HG02870 (cell line): ENCODE results near the gene GCH1.
"Not testable (repeated sequence)": the region's sequence is repeated elsewhere in the genome, so short reads cannot be mapped to it uniquely, and the experiment has no call there.

Experiments used
- ATAC-seq: cut with Tn5 transposase; IDR thresholded peaks from one replicate; pipeline ENCODE4 v1.9.1; 2021; ENCODE audit warnings: mild to moderate bottlenecking, moderate library complexity; ENCODE audit not compliant: unreplicated experiment

Gene GCH1

GRCh38 chr14:54870154-54871090 lies 32.2 kb downstream of the GCH1 start:
- ATAC-seq, result not testable (repeated sequence)

- no peak for ATAC-seq
These were observed 35.6 kb downstream of the GCH1 start for GRCh38 chr14:54867011-54867410.

GRCh38 chr14:54866588-54866987 lies 36.0 kb downstream of the GCH1 start:
- ATAC-seq, result no peak

DNA sequence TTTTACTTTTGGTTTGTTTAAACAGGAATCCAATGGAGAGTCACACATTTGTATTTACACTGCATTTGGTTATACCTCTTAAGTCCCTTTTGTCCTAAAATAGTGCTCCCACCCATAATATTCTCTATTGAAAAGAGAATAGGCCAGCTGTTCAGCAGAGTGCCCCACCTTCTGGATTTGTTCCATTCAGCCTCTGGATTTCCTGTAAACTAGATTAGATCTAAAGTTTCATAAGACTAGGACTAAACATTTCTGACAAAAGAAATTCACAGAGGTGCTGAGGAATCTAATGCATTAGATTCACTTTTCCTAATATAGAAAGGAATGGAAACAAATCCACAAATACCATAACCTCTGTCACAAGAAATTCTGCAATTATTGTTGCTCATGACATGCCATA lies 38.1 kb downstream of the GCH1 start:
- ATAC-seq, result no peak

DNA sequence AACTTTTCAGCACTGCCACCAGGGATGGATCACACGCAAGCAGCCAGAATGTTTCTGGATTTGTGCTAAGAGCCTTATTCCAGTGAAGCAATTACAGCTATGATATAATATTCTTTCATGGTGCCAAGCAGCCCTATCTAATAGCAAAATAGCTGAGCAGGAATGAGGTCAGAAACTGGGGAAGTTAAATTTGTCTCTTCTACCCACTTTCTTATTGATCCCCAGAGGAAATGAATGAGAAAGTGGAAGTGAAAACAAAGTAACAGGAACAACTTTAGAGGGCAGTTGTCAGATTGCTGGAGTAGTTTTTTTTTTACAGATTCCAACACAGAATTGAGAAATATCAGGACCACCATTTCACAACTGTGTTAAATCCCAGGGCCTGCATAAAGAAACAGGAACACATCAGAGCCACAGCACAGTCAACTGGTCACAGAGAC lies 44.8 kb downstream of the GCH1 start:
- ATAC-seq, result peak; percentile 62

DNA sequence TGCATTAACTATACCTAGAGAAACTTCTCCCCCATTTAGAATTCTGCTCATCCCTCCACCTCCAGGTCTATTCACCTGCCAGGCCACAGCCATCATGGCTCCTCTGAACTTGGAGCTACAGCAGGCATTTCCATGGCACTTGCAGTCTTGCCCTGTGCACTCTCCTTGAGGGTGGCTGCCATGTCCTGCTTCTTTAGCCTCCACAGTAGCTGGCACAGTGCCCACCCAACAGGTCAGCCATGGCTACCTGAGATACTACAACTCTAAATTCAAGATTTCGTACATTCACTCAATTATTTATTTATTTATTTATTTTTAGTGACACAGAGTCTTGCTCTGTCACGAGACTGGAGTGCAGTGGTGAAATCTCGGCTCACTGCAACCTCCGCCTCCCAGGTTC lies 46.5 kb downstream of the GCH1 start:
- no peak for ATAC-seq

DNA sequence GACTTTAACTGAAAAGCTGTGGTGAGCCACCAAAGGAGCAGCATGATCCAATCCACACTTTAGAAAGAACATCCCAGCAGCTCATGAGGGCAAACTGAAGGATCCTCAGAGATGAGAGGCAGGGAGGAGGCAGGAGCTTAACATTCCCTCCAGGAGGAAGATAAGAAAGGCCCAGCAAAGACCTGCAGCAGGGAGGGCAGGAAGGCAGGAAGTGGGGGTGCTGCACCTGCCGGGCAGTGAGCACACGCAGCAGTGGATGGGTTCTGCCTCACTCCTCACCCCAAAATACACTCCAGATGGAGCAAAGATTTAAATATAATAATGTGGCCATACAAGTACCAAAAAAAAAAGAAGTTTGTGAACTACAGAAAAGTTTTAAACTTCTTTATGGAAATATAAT lies 48.4 kb downstream of the GCH1 start:
- no peak for ATAC-seq

- ATAC-seq, result no peak
These were observed 49.3 kb downstream of the GCH1 start for GRCh38 chr14:54853339-54853738.

DNA sequence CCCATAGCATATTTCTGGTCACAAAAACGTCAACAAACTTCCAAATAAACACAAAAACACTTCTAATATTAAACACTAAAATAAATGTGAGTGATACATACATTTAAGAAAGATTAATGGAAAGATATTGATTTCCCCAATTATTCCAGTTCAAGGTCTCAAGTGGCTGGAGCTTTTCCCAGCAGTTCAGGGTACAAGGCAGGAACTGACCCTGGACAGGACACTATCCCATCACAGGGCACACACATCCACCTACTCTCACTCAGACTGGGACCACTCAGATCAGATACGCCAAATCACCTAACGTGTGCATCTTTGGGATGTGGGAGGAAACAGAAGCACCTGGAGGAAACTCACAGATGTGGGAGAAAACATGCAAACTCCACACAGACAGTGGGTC lies 50.4 kb downstream of the GCH1 start:
- no peak for ATAC-seq

GRCh38 chr14:54848910-54849309 lies 53.7 kb downstream of the GCH1 start:
- no peak for ATAC-seq

DNA sequence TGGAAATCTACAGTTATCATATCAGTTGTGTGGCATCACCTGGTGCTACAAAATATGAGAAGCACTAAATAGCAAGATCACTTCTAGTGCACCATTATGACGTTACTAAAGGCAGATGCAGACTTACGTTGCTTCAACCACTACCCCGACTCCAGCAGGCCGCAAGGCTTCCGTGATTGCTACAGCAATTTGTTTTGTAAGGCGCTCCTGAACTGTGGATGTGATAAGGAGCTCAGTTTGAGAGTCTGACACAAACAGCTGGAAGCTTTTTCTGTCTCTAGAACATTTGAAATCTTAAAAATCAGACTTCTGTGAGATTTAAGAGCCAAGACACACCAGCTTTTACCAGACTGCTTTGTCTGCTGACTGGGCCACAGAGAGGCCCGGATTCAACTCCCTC lies 57.0 kb downstream of the GCH1 start:
- no peak for ATAC-seq

DNA sequence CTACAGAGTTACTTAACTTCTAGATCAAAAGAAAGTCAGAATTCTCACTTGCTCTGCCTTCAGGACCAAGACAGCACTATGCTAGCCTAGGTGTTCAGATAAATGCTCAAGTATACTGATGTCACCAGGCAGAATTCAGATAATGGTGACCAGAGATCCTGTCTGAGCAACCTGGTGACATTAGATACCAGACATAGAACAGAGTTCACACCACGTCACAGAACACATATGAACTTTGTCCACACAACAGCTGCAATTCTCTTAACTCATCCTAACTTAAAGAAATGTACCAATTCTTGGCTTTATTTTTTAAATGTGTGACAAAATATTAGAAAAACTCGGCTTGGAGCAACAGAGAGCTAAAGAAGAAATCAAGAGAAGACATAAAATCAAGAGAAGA lies 58.1 kb downstream of the GCH1 start:
- no peak for ATAC-seq

DNA sequence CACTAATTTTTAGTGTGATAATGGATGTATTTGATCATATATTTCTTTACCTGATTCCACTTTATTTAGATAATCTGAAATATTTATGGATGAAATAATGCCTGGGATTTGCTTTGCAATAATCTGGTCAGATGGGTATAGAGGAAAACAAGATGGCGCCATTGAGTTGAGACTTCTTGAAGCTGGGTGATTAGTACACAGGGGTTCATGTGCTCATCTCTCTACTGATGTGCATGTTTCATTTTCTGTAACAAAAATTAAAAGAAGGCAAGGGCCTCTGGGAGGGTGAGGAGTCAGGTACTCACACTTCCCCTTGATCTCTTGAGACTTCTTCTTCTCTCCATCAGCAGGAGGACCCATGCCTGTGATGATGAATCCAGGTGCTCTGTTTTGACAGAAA lies 61.8 kb downstream of the GCH1 start:
- no peak for ATAC-seq

- no peak for ATAC-seq
These were observed 62.3 kb downstream of the GCH1 start for GRCh38 chr14:54840336-54840735.

- no peak for ATAC-seq
These were observed 62.9 kb downstream of the GCH1 start for GRCh38 chr14:54839701-54840119.

DNA sequence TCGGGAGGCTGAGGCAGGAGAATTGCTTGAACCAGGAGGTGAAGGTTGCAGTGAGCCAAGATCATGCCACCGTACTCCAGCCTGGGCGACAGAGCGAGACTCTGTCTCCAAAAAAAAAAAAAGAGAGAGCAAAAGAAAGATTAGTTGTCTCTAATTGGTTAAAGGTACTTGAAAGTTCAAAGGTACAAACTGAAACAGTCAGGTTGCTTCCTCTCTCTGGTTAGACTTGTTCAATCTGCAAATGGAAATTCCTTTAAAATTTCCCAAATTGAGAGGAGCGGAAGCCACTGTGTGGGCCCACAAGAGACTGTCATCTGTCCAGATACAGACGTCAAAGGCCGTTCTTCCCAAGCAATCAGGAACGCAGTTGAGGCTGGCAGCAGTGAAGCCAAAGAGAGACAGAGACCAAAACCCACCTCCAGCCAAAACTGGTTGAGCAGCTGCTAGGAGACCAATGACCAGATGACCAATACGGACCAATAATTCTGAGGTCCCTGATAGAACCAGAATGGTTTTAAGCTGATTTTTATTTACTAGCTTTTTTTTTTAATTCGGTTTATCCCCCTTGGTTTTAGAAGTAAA lies 63.6 kb downstream of the GCH1 start:
- ATAC-seq, result no peak

DNA sequence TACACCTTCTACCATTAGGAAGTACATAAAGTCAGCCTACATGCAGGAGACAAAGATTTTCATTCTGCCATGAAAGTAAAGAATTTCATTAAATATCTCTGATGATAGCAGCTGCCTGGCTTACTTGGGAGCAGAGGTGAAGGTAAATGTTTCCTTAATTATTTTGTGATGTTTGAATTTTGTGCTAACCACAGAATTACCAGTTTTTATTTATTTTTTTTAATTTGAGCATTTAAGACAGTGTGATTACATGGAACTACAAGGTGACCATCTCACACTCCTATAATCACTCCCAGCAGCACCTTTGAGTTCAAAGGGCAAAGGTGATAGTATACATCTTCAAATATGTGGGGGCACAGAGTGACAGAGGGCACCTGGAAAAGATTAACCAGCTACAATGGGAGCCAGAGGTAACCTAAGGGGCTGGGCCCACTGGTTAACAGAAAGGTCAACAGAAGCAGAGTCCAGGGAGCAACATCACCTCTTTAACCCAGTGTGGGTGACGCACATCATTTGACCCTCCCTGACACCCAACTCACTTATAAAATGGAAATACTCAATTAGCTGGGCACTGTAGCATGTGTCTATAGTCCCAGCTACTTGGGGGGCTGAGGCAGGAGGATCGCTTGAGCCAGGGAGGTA lies 65.0 kb downstream of the GCH1 start:
- no peak for ATAC-seq

- ATAC-seq, result no peak
These were observed 66.4 kb downstream of the GCH1 start for GRCh38 chr14:54836231-54836630.

- ATAC-seq, result no peak
These were observed 67.9 kb downstream of the GCH1 start for GRCh38 chr14:54834727-54835126.

DNA sequence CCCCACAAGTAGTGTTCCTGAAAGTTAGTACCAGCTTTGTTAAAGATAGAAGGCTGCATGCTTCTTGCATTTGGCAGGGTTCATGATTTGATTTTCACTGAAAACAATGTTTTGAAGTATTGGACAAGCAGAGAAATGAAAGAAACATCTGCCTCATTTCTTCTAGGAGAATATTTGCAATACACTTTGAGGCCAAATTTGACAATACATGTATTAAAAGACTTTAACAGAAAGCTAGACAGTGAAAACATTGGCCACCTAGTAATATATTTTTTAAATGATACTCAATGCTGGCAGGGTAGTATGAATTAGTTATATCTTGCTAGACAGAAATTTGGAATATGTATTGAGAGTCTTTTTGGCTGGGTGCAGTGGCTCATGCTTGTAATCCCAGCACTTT lies 68.5 kb downstream of the GCH1 start:
- no peak for ATAC-seq

- no peak for ATAC-seq
These were observed 72.0 kb downstream of the GCH1 start for GRCh38 chr14:54830650-54831049.
